ENCODE results near the gene STK10. TPM values are rescaled to one million over a fixed set of nuclear protein-coding genes. Genes with fewer than 3 reads are reported as not detected.
A peak's percentile ranks its signal among the peaks of the same experiment; 100 is the strongest.

The STK10 gene
- total and polyA plus RNA-seq, 2 of the 8 experiments (the other 6 are each of a cell fraction or from before 2014, with no cell fraction given): 10.5 to 21.4 TPM

GRCh38 chr5:172188033-172188892 lies at the start of gene STK10 (continued):
- TF ChIP-seq HDAC2 (IDR thresholded peaks at IDR 0.05; ENCODE audit: borderline replicate concordance in 1 of 2, low read depth in 2 of 2, low read length in 2 of 2) (peak; percentile 70; a peak in 3 of 4 replicates), FOSL1 (IDR thresholded peaks at IDR 0.05; ENCODE audit: insufficient read depth, low read depth, low read length) (no peak), PHF8 (conservative IDR thresholded peaks at IDR 0.05; ENCODE audit: low read depth, low read length) (peak; percentile 34; the same call in 1 of the 2 replicates), RXRA (IDR thresholded peaks at IDR 0.05; ENCODE audit: insufficient read depth, low read depth, low read length) (no peak), GABPA (IDR thresholded peaks at IDR 0.05; ENCODE audit: borderline replicate concordance, insufficient read depth, low read length) (0 out of 2 replicates have a peak, but pooled peaks have one; percentile 13), RAD21 (IDR thresholded peaks at IDR 0.05 in 1 of 2, conservative IDR thresholded peaks at IDR 0.05 in 1 of 2; ENCODE audit: low read depth in 2 of 2, low read length in 2 of 2) (peak; percentile 89 to 91), KDM4A (IDR thresholded peaks at IDR 0.05; ENCODE audit: low read depth, low read length, severe bottlenecking) (peak; percentile 44), CHD2 (IDR thresholded peaks at IDR 0.05; ENCODE audit: low read length) (no peak), CBX5 (IDR thresholded peaks at IDR 0.05; ENCODE audit: low read depth, low read length) (no peak), SP1 (IDR thresholded peaks at IDR 0.05; ENCODE audit: low read depth, low read length) (no peak), YY1 (IDR thresholded peaks at IDR 0.05; ENCODE audit: low read depth, low read length) (peak; percentile 36; the same call in 1 of the 2 replicates), SUZ12 (IDR thresholded peaks at IDR 0.05; ENCODE audit: low read length) (no peak), E2F6 (IDR thresholded peaks at IDR 0.05) (0 out of 2 replicates have a peak, but pooled peaks have one; percentile 21), JUND (IDR thresholded peaks at IDR 0.05; ENCODE audit: low read length) (no peak), RFX5 (IDR thresholded peaks at IDR 0.05; ENCODE audit: borderline replicate concordance, low read depth, low read length) (no peak), RBBP5 (IDR thresholded peaks at IDR 0.05; ENCODE audit: borderline replicate concordance, low read depth, low read length) (peak; percentile 17; the same call in 1 of the 2 replicates), GTF2F1 (IDR thresholded peaks at IDR 0.05; ENCODE audit: borderline replicate concordance, low read depth, low read length) (no peak), SIX5 (IDR thresholded peaks at IDR 0.05; ENCODE audit: low read depth, low read length) (peak; percentile 32; the same call in 1 of the 2 replicates), USF2 (IDR thresholded peaks at IDR 0.05; ENCODE audit: low read length) (no peak), EZH2 (IDR thresholded peaks at IDR 0.05; ENCODE audit: low read depth, low read length, severe bottlenecking) (no peak)

Data from H1 (cell line).